HG02973 (cell line): Measurements from ENCODE around the gene SERPINC1.
"Not testable (repeated sequence)": the region's sequence is repeated elsewhere in the genome, so short reads cannot be mapped to it uniquely, and the experiment has no call there.

ENCODE experiments used
- ATAC-seq: cut with Tn5 transposase; IDR thresholded peaks from one replicate; pipeline ENCODE4 v1.9.1; 2021; ENCODE audit warnings: moderate library complexity; ENCODE audit not compliant: unreplicated experiment

Gene SERPINC1

GRCh38 chr1:173894189-173894588 lies 22.9 kb downstream of the SERPINC1 start:
- no peak for ATAC-seq

GRCh38 chr1:173893611-173894010 lies 23.5 kb downstream of the SERPINC1 start:
- no peak for ATAC-seq

GRCh38 chr1:173889885-173890284 lies 27.2 kb downstream of the SERPINC1 start:
- ATAC-seq, result no peak

GRCh38 chr1:173888749-173889148 lies 28.4 kb downstream of the SERPINC1 start:
- ATAC-seq, result no peak

GRCh38 chr1:173887627-173888026 lies 29.5 kb downstream of the SERPINC1 start:
- no peak for ATAC-seq

- ATAC-seq, result no peak
These were observed 30.1 kb downstream of the SERPINC1 start for GRCh38 chr1:173886746-173887611.

- ATAC-seq, result no peak
These were observed 32.4 kb downstream of the SERPINC1 start for GRCh38 chr1:173884701-173885100.

- ATAC-seq, result not testable (repeated sequence)
These were observed 36.0 kb downstream of the SERPINC1 start for GRCh38 chr1:173881117-173881516.

GRCh38 chr1:173878251-173878650 lies 38.9 kb downstream of the SERPINC1 start:
- ATAC-seq, result no peak

- no peak for ATAC-seq
These were observed 40.4 kb downstream of the SERPINC1 start for GRCh38 chr1:173876732-173877131.

- ATAC-seq, result no peak
These were observed 45.6 kb downstream of the SERPINC1 start for GRCh38 chr1:173871500-173871899.

- ATAC-seq, result no peak
These were observed 46.0 kb downstream of the SERPINC1 start for GRCh38 chr1:173871091-173871490.

GRCh38 chr1:173870252-173871075 lies 46.7 kb downstream of the SERPINC1 start:
- ATAC-seq, result no peak

GRCh38 chr1:173869021-173869359 lies 48.1 kb downstream of the SERPINC1 start:
- no peak for ATAC-seq

- ATAC-seq, result peak; percentile 55
These were observed 48.7 kb downstream of the SERPINC1 start, which contains the start of gene ZBTB37 for GRCh38 chr1:173868266-173869020. Gene ZBTB37 (plus strand): TSS chr1:173868380. CDS start chr1:173870226, 1,846 bp downstream.

GRCh38 chr1:173867753-173868265 lies 49.3 kb downstream of the SERPINC1 start, which contains the start of gene GAS5:
Gene GAS5 (minus strand): TSS chr1:173867989.
- peak; percentile 73 for ATAC-seq

- ATAC-seq, result no peak
These were observed 49.9 kb downstream of the SERPINC1 start for GRCh38 chr1:173867141-173867752.

- no peak for ATAC-seq
These were observed 50.6 kb downstream of the SERPINC1 start for GRCh38 chr1:173866413-173867115.

- ATAC-seq, result no peak
These were observed 51.5 kb downstream of the SERPINC1 start for GRCh38 chr1:173865468-173866164.
